ENCODE measurements around the gene MIA2. TPM values are rescaled to one million over a fixed set of nuclear protein-coding genes. Genes with fewer than 3 reads are reported as not detected.

The MIA2 gene
- total RNA-seq, 2 donors from 2014 or later: 28.7 to 45.4 TPM

DNA sequence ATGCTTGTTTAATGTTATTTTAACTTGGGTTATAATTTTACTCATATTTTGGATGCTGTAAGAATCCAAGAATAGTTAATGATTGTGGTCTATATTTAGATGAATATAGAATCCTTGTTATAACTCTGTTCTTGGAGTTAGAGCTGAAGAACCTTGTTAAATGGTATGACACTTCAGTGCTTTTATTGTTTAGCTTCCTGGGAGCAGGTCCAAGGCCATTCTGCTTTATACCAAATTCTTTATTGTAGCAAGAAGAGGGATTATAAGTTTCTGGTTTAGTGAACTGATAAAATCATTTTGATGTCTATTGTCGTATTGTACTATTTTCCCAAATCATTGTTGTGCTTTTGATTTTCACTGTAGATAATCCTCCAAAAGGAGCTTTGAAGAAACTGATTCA is 69.4 kb downstream of the MIA2 start:
- Histone ChIP-seq H3K4me3 (no peak overlapping the region), H3K9me3 (no peaks in the 10 kb centered on the region), H3K27ac (no peak overlapping the region), H3K4me1 (replicated peaks) (no peaks in the 10 kb centered on the region), H3K27me3 (replicated peaks; ENCODE audit: insufficient read depth) (no peaks in the 10 kb centered on the region), H3K36me3 (no peaks in the 10 kb centered on the region)
- DNase-seq (ENCODE audit: low spot score): no peak
- intact Hi-C loops (cut with DNase I): no loop called here
- WGBS: 22% methylated on average over 1 of the region's 1 CpG
- TF ChIP-seq, protein P1, sequence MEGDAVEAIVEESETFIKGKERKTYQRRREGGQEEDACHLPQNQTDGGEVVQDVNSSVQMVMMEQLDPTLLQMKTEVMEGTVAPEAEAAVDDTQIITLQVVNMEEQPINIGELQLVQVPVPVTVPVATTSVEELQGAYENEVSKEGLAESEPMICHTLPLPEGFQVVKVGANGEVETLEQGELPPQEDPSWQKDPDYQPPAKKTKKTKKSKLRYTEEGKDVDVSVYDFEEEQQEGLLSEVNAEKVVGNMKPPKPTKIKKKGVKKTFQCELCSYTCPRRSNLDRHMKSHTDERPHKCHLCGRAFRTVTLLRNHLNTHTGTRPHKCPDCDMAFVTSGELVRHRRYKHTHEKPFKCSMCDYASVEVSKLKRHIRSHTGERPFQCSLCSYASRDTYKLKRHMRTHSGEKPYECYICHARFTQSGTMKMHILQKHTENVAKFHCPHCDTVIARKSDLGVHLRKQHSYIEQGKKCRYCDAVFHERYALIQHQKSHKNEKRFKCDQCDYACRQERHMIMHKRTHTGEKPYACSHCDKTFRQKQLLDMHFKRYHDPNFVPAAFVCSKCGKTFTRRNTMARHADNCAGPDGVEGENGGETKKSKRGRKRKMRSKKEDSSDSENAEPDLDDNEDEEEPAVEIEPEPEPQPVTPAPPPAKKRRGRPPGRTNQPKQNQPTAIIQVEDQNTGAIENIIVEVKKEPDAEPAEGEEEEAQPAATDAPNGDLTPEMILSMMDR (IDR thresholded peaks at IDR 0.05): no peak
- TF ChIP-seq POLR2AphosphoS5 (IDR thresholded peaks at IDR 0.05) (no peak), POLR2A (IDR thresholded peaks at IDR 0.05) (no peak)

DNA sequence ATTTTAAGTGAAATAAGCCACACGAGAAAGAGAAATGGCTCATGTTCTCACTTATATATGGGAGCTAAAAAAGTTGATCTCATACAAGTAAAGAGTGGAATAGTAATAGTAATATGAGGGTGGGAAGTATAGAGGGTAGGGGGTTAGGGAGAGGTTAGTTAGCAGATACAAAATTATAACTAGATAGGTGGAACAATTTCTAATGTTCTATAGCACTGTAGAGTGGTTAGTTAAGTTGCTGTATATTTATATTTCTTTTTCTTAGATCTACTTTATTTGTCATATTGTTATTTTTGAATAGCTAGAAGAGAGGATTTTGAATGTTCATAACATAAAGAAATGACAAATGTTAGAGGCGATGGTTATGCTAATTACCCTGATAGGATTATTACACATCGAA is 74.1 kb downstream of the MIA2 start:
- H3K4me1 ChIP-seq (replicated peaks): no peaks in the 10 kb centered on the region
- no peak for DNase-seq (ENCODE audit: low spot score)

DNA sequence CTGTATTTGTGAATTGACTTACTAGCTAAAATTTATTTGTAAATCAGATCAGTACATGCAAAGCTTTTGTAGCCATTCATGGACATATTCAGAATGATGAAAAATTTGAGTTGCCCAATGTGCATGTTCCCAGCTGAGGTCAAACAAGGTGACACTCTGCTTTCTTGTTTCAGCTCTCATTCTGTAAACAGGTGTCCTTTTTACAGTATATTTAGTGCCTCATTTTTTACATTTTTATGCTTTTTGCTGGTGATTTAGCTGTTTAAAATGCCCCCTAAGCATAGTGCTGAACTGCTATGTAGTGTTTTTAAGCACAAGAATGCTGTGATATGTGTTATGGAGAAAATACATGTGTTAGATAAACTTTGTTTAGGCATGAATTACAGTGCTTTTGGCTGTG is 76.3 kb downstream of the MIA2 start:
- H3K9me3 ChIP-seq: no peaks in the 10 kb centered on the region
- no peak overlapping the region for H3K4me3 ChIP-seq
- H3K27me3 ChIP-seq (replicated peaks; ENCODE audit: insufficient read depth): no peaks in the 10 kb centered on the region
- H3K36me3 ChIP-seq: no peaks in the 10 kb centered on the region
- H3K27ac ChIP-seq: no peak overlapping the region
- no peak for DNase-seq (ENCODE audit: low spot score)
- H3K4me1 ChIP-seq (replicated peaks): no peaks in the 10 kb centered on the region
- TF ChIP-seq POLR2AphosphoS5 (IDR thresholded peaks at IDR 0.05) (no peak), POLR2A (IDR thresholded peaks at IDR 0.05) (no peak)
- TF ChIP-seq, protein P1 (IDR thresholded peaks at IDR 0.05): no peak
- intact Hi-C loops (cut with DNase I): no loop called here

More for the DNA sequence above, 74.1 kb downstream of the MIA2 start:
- no peak overlapping the region for H3K27ac ChIP-seq
- H3K27me3 ChIP-seq (replicated peaks; ENCODE audit: insufficient read depth): no peaks in the 10 kb centered on the region
- no peaks in the 10 kb centered on the region for H3K36me3 ChIP-seq
- 95% methylated on average over 3 of the region's 3 CpGs for WGBS
- intact Hi-C loops (cut with DNase I): no loop called here
- H3K9me3 ChIP-seq: no peaks in the 10 kb centered on the region
- no peak for TF ChIP-seq POLR2A (IDR thresholded peaks at IDR 0.05)
- TF ChIP-seq, protein P1 (IDR thresholded peaks at IDR 0.05): no peak
- no peak for TF ChIP-seq POLR2AphosphoS5 (IDR thresholded peaks at IDR 0.05)
- no peak overlapping the region for H3K4me3 ChIP-seq

DNA sequence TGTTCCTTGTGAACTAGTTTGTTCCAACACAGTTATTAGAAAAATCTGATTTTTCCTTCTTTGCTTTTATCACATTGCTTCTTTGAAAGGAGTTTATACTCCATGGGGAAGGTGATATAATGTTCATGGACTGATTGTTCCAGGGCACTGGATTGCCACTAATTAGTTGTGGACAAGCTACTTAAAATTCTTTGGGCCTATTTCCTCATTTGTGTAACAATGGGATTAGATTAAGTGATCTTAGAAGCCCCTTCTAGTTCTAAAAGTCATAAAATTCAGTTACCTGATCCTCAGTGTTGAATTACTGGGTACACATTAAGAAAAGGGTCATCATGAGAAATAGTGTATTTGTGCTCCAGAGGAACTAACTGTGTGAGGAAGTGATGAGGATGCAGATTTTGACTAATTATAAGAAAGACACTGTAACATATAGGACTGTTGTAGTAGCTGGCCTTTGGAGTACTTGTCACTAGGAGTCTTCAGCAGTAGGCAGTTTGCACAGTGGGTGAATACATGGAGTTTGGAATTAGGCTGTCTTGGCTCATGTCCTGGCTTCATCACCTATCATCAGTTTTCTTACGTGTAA is 82.2 kb downstream of the MIA2 start:
- H3K27me3 ChIP-seq (replicated peaks; ENCODE audit: insufficient read depth): no peaks in the 10 kb centered on the region
- no peaks in the 10 kb centered on the region for H3K9me3 ChIP-seq
- no peaks in the 10 kb centered on the region for H3K36me3 ChIP-seq
- DNase-seq (ENCODE audit: low spot score): no peak
- H3K4me3 ChIP-seq: no peak overlapping the region
- H3K27ac ChIP-seq: no peak overlapping the region
- no peaks in the 10 kb centered on the region for H3K4me1 ChIP-seq (replicated peaks)
- intact Hi-C loops (cut with DNase I): no loop called here
- WGBS: 85% methylated on average over 1 of the region's 1 CpG
- no peak for TF ChIP-seq POLR2AphosphoS5 (IDR thresholded peaks at IDR 0.05)
- TF ChIP-seq, protein P1 (IDR thresholded peaks at IDR 0.05): no peak
- no peak for TF ChIP-seq POLR2A (IDR thresholded peaks at IDR 0.05)

DNA sequence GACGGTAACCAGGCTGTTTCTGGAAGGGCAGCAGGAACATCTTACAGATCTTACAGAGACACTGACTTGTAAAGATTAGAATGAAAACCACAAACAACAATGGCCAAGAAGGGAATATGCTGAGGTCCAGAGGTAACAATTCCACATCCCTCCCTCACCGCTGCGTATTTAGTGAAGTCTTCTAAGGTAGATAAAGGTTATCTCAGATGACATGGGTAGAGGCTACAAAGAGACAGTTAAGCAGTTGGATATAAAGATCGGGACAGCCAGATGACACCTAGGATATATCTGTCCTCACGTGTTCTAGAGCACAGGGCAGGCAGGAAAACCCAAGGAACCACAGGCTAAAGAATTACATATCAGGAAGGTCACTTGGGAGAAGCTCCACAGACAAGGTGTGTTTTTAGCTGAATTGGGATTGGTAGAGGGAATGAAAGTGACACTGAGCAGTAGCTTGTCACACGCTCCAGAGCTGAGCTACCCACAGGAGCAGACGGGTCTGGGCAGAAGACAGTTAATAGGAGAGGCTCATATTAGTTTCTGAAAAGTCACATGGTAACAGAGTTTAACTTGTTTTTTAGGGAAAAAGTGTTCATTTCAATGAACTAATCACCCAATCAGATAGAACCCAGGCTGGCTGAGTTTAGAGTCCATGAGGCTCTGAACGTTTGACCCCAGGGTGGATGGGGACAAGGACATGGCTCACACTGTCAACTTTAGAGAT is 83.3 kb downstream of the MIA2 start:
- no peaks in the 10 kb centered on the region for H3K27me3 ChIP-seq (replicated peaks; ENCODE audit: insufficient read depth)
- no peaks in the 10 kb centered on the region for H3K9me3 ChIP-seq
- intact Hi-C loops (cut with DNase I): no loop called here
- TF ChIP-seq, protein P1 (IDR thresholded peaks at IDR 0.05): no peak
- no peak for TF ChIP-seq POLR2A (IDR thresholded peaks at IDR 0.05)
- TF ChIP-seq POLR2AphosphoS5 (IDR thresholded peaks at IDR 0.05): no peak
- H3K4me1 ChIP-seq (replicated peaks): no peaks in the 10 kb centered on the region
- H3K4me3 ChIP-seq: no peak overlapping the region
- H3K36me3 ChIP-seq: no peaks in the 10 kb centered on the region
- H3K27ac ChIP-seq: no peak overlapping the region
- DNase-seq (ENCODE audit: low spot score): no peak
- 93% methylated on average over 8 of the region's 8 CpGs for WGBS

Measured in prostate gland (tissue), 2 donors.